NK-92 (cell line): ENCODE data around the gene FMC1.
"Not testable (repeated sequence)": the region's sequence is repeated elsewhere in the genome, so short reads cannot be mapped to it uniquely, and the experiment has no call there.

Experiments
- DNase-seq: peaks from one replicate; lab custom pipeline; 2025; ENCODE audit not compliant: unreplicated experiment; lab: John Stamatoyannopoulos, UW

Gene FMC1, protein sequence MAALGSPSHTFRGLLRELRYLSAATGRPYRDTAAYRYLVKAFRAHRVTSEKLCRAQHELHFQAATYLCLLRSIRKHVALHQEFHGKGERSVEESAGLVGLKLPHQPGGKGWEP

DNA sequence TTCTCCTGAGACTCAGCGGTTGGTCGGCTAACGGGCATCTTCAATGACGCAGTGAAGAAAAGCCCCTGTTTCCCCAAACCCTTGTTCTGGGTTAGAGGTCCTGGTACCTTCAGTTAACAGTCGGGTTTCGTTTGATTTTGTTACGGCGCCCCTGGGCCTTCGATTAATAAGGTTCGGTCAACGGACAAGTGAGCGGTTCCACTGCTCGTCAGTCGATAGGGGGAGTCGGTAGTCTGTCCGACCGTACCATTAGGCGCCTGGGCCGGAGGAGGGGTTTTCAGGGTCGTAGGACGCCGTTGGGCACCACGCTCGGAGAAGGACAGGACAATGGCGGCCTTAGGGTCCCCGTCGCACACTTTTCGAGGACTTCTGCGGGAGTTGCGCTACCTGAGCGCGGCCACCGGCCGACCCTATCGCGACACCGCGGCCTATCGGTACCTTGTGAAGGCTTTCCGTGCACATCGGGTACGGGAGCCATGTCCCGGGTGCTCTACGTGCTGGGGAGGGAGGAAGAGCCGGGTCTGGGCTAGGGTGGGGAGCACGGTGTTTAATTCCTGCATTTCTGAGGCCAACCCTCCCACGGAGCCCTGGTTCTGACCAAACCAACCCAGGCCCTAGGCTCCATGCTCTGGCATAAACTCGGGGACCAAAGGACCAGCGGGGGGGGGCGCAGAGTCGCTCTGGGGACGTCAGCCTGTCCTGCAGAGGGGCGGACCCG lies at the start of gene FMC1:
FMC1 (plus strand) TSS at position 280 of the 718 bp plus-strand sequence; CDS start at position 328, 48 bp downstream.
- no peak for DNase-seq

DNA sequence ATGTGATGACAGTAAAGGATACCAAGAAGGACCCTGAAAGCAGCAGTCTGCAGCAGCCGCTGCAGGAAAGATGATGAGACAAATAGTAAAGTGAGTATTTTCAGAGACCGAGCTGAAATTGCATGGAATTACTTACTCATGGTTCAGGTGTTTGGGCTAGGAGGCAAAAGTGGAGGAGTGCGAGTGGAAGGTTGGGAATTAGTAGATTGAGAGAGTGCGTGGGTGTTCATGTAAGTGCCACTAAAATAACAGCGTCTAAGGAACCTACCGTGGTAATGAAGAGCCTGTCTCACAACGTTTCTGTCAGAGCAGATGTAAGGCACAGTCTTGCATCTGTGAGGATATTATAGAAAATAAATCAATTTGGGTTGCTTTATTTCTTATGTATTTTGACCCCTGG lies 48.3 kb upstream of the FMC1 start:
- no peak for DNase-seq

- no peak for DNase-seq
Measured at GRCh38 chr7:139293534-139293933, 47.6 kb upstream of the FMC1 start.

DNA sequence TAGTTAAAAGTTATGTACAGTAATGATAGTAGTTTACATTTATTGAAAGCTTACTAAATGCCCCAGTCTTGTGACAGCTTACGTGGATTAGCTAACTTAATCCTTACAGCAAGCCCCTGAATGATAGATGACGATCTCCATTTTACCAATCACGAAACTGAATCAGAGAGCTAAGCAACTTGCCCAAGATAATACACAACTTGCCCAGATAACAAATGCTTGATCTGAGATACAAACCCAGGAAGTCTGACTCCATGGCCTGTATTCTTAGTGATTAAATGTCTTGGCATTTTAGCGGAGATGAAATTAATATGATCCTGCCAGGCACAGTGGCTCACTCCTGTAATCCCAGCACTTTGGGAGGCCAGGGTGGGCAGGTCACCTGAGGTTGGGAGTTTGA lies 46.9 kb upstream of the FMC1 start:
- DNase-seq, result no peak

GRCh38 chr7:139294951-139295575 lies 46.1 kb upstream of the FMC1 start:
- no peak for DNase-seq

DNA sequence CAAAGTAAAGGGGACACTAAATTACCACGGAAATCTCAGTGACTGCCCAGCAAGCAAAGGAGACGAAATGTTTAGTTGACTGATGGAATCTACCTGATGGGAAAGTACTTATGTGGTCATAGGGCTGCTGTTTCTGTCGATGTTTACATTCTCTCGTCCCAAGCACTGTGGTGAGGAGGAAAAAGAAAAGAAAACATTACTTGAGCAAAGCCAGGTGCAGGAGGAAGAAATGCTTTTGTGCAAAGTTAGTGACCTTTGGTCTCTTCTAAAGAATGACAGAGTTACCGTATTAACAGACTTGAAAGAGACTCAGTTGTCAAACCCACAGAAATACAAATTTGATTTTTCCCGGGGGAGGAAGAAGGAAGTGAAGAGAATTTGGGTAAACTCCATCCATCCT lies 43.3 kb upstream of the FMC1 start:
- DNase-seq, result no peak

DNA sequence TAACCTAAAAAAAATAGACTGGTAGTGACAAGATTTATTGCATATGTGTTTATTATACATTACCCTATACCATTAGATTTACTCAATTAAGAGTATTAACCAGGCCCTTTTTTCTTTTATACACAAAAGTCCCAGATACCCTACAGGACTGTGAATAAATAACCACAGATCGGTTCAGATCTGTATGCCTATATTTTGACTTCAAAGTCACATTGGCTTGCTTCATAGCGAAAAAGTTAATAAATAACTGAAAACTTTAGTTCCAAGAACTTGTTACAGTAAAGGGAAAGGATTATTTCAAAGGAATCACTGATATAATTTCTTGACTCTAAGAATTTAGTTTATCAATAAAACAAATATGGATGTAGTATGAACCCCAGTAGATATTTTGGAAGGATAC lies 41.8 kb upstream of the FMC1 start:
- no peak for DNase-seq

DNA sequence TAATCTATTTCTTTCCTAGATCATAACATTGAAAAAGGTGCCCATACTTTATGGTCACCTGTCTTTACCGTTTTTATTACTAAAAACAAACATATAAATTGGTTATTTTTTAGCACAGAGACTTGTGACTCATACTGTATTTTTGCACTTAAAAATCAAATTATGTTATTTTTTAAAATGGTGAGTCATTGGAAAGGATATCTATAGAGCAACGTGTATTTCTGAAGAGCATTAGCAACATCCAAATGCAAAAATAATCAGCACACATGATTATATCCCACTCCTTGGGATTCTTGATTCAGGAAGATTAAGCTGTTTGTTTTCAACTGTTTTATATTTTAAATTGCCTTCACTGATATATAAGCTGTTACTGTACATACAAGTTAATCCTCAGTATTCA lies 40.7 kb upstream of the FMC1 start:
- DNase-seq, result no peak

GRCh38 chr7:139304517-139304916 lies 36.6 kb upstream of the FMC1 start:
- no peak for DNase-seq

GRCh38 chr7:139317939-139318505 lies 23.1 kb upstream of the FMC1 start:
- DNase-seq, result no peak

- DNase-seq, result no peak
Measured at GRCh38 chr7:139321071-139321745, 19.9 kb upstream of the FMC1 start.

DNA sequence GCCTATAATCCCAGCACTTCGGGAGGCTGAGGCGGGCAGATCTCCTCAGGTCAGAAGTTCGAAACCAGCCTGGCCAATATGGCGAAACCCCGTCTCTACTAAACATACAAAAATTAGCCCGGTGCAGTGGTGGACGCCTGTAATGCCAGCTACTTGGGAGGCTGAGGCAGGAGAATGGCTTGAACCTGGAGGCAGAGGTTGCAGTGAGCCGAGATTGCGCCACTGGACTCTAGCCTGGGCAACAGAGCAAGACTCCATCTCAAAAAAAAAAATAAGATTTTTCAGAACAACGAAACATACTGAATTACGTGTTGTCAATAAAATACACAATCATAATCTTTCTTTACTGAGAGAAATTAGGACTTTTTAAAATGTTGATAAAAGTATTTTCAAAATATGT lies 16.4 kb upstream of the FMC1 start:
- DNase-seq, result not testable (repeated sequence)

GRCh38 chr7:139328375-139328774 lies 12.8 kb upstream of the FMC1 start:
- no peak for DNase-seq

DNA sequence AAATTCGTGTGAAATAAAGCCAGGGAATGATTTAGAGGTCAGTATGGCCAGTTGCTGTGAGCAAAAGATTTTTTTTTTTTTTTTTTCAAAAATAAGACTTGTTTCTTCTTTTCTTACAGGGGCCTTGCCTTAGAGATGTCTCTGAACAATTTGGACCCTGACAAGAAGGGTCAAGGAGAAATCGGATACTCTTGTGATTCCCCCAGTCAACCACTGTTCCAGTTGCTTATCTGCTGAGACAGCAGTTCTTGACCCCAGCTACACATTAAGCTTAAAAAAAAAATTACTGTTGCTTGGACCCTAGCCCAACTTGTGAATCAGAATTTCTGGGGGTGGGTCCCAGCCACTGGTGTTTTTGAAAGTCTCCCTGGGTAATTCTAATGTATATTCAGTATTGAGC lies 12.0 kb upstream of the FMC1 start:
- DNase-seq, result no peak

DNA sequence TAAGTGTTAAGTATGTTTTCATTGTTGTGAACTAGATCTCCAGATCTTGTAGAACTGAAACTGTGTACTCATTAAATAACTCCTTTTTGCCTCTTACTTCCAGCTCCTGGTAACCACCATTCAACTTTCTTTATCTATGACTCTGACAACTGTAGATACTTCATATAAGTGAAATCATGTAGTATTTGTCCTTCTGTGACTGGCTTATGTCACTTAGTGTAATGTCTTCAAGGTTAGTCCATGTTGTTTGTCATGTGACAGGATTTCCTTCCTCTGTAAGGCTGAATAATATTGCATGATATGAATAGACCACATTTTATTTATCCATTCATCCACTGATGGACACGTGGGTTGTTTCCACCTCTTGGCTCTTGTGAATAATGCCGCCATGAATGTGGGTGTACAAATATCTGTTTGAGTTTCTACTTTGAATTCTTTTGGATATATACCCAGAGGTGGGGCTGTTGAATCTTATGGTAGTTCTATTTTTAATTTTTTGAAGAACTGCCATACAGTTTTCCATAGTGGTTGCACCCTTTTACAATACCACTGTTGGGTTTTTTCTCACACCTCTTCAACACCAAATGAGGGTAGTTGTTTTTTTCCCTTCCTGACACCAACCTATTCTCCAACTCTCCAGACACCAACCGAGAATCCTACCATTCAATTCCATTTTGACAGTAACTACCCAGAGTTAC lies 10.7 kb upstream of the FMC1 start:
- no peak for DNase-seq

- DNase-seq, result no peak
Measured at GRCh38 chr7:139332697-139333359, 8.3 kb upstream of the FMC1 start.

- not testable (repeated sequence) for DNase-seq
Measured at GRCh38 chr7:139333443-139333842, 7.7 kb upstream of the FMC1 start.

DNA sequence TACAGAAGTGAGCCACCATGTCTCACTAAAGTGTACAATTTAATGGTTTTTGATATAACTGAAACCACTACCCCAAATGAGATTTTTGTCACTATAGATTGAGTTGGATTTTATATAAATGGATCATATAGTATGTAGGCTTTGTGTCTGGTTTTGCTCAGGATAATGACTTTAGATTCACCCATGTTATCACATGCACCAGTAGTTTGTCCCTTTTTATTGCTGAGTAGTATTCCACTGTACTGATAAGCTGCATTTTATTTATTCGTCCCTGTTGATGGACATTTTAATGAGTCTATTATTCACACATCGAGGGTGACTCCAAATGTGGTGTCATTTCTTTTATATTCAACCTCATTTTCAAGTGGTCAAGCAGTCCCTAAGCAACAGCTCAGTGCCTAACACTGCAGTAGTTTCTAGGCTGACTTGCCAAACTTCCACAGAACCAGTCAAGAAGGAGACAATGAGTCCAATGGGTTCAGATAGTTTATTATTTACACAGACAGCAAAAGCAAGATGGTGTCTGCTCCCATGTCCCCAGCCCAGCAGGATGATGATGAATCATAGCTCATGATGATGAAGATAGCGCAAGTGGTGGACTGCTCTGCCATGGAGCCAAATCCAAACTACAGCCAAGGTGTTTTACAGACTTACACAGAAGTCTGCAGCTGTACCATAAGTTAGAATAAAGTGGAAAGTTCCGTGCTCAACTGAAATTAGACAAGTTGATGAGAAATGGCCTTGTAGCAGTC lies 6.6 kb upstream of the FMC1 start:
- DNase-seq, result no peak

DNA sequence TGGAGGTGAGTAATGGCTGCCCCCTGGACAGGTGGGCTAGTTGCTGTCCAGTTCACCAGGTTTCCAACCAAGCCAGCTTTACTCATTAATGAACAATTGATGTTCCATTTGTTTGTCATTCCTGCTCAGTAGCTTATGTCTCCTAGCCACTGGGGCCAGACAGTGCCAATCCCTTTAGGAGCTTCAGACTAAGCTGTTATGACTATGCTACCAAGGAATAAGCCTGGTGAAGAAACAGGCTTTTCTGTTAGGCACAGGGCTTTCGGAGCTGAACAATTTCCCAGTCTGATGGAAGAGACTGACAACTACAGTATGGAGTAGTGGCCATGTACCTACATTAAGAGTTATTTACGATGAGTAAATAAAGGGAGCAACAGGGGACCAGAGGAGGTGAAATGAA lies 2.1 kb upstream of the FMC1 start:
- DNase-seq, result no peak

- no peak for DNase-seq
Measured at GRCh38 chr7:139339698-139340036, 1.5 kb upstream of the FMC1 start.
